GM12874 (cell line): ENCODE measurements around the gene TGFB1.
A peak's percentile ranks its signal among the peaks of the same experiment; 100 is the strongest.

Experiments used
- TF ChIP-seq, protein P1 (sequence below): IDR thresholded peaks from 2 replicates; pipeline ENCODE4 v1.5.1; 2011; ENCODE audit warnings: low read depth, mild to moderate bottlenecking, control low read depth, low read length, moderate library complexity; ENCODE audit not compliant: insufficient read depth

Gene TGFB1

GRCh38 chr19:41366089-41366488 is 12.4 kb upstream of the TGFB1 start:
- TF ChIP-seq, protein P1, sequence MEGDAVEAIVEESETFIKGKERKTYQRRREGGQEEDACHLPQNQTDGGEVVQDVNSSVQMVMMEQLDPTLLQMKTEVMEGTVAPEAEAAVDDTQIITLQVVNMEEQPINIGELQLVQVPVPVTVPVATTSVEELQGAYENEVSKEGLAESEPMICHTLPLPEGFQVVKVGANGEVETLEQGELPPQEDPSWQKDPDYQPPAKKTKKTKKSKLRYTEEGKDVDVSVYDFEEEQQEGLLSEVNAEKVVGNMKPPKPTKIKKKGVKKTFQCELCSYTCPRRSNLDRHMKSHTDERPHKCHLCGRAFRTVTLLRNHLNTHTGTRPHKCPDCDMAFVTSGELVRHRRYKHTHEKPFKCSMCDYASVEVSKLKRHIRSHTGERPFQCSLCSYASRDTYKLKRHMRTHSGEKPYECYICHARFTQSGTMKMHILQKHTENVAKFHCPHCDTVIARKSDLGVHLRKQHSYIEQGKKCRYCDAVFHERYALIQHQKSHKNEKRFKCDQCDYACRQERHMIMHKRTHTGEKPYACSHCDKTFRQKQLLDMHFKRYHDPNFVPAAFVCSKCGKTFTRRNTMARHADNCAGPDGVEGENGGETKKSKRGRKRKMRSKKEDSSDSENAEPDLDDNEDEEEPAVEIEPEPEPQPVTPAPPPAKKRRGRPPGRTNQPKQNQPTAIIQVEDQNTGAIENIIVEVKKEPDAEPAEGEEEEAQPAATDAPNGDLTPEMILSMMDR: peak; percentile 58

DNA sequence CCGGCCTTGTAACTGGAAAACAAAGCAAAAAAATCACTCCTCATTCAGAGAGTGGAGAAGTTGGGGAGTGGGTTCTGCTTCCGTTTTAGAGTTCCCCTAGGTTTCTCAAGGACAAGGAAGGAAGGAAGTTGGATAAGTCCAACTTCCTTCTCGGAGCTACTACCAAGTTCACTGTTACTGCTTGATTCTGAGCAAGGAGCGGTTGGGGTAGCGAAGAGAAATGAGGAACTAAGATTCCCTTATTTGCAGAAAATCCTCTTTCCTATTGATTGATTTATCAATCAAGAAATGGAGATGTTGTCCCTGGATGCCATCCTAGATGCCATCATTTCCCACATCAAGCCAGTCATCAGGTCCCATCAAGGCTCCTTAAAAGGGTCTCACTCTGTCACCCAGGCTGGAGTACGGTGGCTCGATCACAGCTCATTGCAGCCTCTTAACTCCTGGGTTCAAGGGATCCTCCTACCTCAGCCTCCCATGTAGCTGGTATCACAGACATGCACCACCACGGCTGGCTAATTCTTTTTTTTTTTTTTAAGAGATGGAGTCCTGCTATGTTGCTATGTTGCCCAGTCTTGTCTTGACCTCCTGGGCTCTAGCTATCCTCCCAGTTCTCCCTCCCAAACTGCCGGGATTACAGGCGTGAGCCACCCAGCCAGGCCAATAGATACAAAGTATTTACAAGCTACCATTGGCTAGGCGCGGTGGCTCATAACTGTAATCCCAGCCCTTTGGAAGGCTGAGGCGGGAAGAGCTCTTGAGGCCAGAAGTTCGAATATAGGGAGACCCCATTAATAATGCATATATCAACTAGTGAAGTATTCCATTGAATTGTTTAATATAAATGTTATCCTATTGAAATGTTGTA is 11.0 kb upstream of the TGFB1 start:
- TF ChIP-seq, protein P1: no peak

- TF ChIP-seq, protein P1: no peak
Observed at GRCh38 chr19:41363753-41364523, 10.2 kb upstream of the TGFB1 start, which contains the start of gene B9D2. Gene B9D2 (minus strand): TSS chr19:41364149. CDS start chr19:41363519, 630 bp downstream.

GRCh38 chr19:41363371-41363752 is 9.6 kb upstream of the TGFB1 start:
- TF ChIP-seq, protein P1: no peak

- TF ChIP-seq, protein P1: no peak
Observed at GRCh38 chr19:41362143-41362847, 8.6 kb upstream of the TGFB1 start.

DNA sequence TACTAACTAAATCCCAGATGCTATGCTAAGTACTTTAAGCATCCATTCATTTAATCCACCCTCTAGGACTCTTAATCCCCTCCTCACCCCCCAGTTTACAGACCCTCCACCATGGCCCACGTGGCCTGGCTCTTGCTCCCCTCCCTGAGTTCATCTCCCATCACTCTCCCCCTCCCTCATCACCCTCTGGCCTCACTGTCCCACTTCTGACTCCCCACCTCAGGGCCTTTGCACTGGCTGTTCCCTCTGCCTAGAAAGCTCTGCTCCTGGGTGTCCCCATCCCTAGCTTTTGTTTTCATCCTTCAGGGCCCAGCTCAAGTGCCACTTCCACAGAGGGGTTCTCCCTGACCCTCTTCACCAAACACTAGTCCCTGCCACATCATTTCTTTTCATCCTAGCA is 6.0 kb upstream of the TGFB1 start:
- TF ChIP-seq, protein P1: no peak

DNA sequence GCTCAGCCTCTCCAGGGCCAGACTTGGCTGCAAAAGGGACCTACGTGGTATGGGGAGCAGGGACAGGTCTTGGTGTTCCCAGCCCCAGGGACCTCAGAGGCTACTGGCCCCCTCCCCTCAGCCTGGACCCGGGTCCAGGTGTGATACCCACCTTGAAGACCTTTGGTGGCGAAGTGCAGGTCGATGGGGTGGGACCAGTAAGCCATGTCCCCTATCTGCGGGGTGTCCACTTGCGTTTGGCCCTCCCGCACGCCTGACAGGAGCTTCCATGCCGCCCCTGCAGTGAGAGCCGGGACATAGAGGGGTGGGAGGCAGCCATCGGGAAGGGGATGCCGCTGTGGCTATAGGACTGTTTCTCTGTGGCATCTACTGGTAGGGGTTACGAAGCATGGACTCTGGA is 4.0 kb upstream of the TGFB1 start:
- TF ChIP-seq, protein P1: no peak
